Activated CD8-positive, alpha-beta memory T cell treated with anti-CD3 and anti-CD28 coated beads for 1 hour (primary cell): ENCODE results near the gene PLA2G4A.

Experiments
- DNase-seq, 2 donors: peaks; one replicate each; pipeline ENCODE4 v3.0.0-alpha.2; 2020; ENCODE audit warnings: low read depth in 1 of 2; ENCODE audit errors: extremely low read depth in 1 of 2

PLA2G4A gene

DNA sequence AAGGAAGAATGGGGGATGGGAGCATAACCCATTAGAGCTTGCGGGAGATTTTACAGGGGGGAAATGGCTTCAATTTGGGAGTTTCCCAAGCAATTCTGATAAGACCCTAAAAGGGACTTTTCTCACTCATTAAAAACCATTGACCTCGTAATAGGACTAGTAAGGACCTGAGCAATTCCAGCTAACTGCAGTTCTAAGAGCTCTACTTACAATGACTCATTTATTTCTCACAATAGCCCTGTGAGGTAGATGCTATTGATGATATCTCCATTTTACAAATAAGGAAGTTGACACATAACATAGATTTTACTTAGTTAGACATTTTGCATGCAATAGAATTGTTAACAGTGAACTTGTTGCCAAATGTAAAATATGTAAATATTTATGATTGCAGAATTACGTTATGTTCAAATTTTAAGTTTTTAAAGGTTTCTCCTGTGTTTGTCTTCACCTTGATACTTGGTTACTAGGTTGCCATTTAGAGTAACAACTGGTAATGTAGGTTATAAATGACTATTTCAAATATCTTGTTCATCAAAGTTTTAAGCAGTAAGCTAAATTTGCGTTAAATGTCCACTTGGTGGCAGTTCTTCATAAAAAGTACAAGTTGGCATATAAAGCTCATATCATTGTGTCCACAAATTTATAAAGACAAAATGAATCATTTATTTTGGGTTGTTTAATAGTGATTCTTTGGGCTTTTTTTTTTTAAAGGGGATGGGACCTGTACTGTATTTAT, 182.0 kb downstream of the PLA2G4A start:
- no peak for DNase-seq

DNA sequence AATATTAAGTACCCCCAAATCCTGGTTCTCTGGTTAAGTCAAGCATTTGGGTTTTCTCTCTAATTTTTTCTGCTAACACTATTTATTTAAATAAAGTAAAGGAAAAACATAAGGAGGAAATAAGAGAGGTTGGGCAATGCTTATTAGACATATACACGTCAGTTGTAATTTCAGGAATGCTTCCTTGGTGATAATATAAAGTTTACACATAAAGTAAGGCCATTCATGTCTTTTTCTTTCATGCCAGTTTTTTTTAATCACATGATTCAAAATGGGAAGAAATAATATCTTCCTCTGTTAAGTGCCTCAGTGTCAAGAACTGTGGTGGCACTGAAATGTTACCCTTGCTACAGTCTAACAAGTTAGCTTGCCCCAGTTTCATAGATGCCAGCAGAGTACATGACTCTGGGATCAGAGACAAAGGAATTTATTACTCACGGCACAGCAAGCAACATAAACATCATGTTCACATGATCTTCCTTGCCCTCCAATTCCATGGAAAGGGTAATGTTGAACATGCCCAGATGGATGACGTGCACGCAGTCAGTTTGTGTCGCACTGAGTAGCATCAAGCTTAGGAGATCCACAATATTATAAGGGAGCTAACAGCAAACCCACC, 184.9 kb downstream of the PLA2G4A start:
- DNase-seq, result no peak

DNA sequence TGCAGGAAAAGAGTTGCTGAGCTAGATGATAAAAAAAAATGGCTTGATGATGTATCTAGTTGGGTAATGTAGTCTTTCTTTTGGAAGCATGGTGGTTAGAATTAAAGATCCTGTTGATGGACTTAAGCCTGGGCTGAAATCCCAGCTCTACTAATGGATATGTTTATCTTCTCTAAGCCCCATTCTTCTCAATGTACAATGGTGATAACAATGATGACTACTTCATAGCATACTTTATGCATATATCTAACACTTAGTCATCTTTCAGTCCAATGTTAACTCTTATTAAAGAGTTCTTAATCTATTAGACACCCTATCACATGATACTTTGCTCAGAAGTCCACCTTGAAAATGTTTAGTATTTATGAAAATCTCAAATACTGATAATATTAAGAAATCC, 189.5 kb downstream of the PLA2G4A start:
- no peak for DNase-seq

DNA sequence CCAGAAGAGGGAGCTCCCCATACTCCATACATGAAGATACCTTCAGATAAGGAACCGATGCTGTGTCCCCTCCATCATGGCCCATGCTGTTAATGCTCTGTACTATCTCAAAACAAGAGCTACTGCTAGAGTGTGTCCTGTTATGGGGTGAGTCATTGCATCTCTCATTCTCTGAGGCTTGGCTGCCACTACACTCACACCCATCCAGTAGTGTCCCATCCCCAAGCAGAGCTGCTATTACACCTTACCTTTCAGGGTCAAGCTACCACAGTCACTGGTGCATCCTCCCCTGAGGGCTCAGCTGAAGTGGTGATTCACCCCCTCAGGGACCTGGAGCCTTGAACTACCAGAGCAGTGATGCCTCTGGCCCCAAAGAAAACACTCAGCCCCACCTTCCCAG, 198.5 kb downstream of the PLA2G4A start:
- no peak for DNase-seq

DNA sequence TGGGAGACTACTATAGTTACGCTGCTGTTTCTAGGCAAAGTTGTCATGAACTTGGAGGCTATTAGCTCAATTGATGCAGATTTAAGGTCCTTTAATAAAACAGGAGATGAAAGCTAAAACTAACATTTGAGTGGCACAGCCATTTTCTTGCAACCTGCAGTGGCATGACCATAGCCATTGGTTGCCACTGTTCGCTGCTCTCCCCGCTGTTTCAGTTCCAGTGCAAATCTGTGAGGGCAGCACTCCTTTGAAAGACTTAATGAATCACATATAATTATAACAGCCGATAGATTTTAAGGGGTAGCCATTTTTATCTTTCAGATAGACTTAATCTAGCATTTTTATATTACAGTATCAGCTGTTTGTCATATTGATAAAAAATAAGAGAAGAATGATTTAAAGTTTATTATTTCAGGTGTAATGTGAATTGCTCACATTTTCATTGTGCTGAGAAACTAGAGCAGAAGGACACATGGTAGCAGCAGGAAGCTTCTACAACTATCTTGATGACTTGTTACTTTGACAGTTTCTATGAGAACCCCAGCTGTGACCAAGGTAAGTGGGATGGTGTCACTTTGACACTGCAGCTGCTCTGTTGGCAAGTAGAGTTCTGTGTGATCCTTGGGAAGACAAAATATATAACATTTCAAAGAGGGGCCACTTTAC, 203.7 kb downstream of the PLA2G4A start:
- DNase-seq, result no peak

DNA sequence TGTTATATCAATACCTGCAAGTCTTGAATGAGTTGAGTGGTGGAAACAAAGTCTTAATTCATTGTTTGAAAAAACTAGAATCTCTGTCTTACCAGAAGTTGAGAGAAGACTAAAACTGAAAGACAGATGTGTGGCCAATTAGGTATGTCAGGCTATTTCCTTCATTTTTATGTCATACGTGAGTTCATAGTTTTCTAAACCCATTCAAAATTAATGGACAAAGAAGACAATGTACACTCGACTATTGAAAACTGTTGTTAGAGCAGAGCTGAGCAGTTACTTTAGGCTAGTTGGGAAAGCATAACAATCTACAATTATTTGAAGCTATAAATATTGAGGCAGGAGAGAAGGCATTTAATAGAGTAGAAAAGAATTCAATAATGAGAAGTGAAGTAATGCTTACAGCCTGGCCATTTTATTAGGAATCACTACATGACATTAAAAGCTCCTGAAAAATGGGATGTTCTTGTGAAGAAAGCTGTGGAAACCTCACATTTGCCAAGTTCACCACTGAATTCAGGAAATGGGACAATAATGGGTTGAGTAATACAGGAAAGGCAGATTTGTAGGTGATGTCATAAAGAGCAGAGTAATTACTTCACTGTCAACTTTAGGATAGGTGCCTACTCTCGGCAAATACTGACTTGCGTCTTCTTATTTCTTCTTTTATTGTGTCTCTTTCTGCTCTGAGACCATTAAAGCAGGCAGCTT, 204.4 kb downstream of the PLA2G4A start:
- DNase-seq, result no peak

DNA sequence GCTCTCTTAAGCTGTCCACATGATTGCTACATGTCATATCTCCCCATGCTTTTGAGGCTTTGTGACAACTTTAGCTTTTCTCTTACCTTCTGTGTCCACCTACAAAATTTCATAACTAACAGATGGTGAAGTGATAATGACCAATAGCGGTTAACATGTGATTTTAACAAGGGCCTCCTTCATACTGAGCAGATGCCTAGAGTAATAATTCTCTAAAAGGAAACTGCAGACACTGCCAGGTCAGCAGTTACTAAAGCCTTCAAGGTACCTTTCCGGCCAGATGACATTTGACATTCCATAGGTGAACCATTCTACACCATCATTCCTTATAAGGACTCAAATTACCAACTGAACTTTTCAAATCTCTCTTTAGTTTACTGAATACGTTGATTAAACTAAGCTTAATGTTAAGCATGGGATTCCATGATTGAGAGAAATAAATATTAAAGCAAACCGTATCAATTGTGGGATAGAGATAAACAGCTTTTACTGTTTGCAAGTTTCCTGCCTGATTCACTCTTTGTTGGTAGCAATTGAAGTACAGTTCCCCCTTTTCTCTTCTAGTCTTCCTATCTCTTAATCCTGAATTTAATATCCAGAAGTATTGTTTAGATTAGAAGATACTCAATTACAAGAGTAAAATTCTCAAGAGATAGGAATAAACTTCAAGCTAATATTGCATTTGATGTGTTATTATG, 205.1 kb downstream of the PLA2G4A start:
- DNase-seq, result no peak

DNA sequence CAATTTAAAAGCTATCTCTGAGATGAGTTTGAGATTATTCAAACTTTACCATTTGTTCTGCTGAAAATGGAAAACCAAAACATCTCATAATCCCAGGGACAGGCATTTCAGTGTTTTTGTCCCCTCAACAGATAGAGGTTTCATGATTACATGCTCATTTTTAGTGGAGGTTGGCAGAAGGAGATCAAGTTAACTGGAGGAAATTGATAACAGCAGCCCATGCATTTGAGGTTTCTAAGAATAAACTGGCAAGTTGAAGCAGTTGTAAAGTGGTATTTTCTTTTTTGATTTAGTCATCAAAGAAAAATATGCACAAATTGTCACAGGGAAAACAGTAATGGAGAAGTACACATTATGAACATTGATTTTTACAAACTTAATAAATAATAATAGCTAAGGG, 205.8 kb downstream of the PLA2G4A start:
- DNase-seq, result no peak

DNA sequence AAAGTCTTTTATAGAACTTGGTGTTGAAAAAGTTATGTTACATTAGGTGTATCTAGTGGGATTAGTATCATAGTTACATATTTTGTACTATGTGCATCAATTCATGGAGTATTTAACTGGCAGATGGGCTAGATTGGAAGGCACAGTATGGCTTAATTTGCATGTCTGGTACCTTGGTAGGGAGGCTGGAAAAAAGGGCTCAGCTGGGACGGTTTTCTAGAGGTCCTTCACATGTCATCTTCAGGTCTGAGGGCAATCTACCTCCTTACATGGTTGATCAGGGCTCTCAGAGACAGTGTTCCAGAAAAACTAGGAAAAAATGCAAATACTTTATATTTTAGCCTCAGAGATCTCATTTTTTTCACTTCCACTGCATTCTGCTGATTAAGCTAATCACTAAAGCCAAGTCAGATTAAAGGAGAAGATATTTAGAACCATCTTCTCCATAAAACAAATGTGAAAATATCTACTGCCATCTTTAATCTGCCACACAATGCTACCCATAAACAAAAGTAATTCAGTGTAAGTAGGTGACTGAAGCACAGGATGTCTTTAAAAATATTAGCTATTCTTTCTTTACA, 209.3 kb downstream of the PLA2G4A start:
- no peak for DNase-seq
